HEK293 (cell line): ENCODE results near the gene S100A11.

Experiments
- CTCF ChIA-PET: fragments of 350-600 bp; formaldehyde crosslinking; extraction: SDS; loops from one replicate; lab custom pipeline; 2021; ENCODE audit warnings: antibody characterized with exemption; lab: Yijun Ruan, JAX
- POLR2A ChIA-PET: fragments of 300-600 bp; formaldehyde crosslinking; extraction: SDS; loops from one replicate; lab custom pipeline; 2020; ENCODE audit warnings: antibody characterized with exemption, inconsistent platforms; lab: Yijun Ruan, JAX
- H3K27ac ChIP-seq: fragments of 200-500 bp; sonication (Bioruptor generic); 2 replicates; pipeline ENCODE4 v1.5.1; 2014; ENCODE audit warnings: low read depth, low read length, control low read depth, inconsistent platforms; ENCODE audit errors: extremely low read depth
- H3K36me3 ChIP-seq, 2 experiments: fragments of 200-500 bp in 1 of 2; sonication (Bioruptor generic) in 1 of 2; 1 replicate in 1 of 2; 2 replicates in 1 of 2; pipeline ENCODE4 v1.5.1; 2014 to 2017; ENCODE audit warnings: inconsistent platforms in 2 of 2, low read length in 2 of 2; ENCODE audit not compliant: control insufficient read depth in 2 of 2, insufficient read depth in 1 of 2
- H3K4me1 ChIP-seq: fragments of 200-500 bp; sonication (Bioruptor generic); 2 replicates; pipeline ENCODE4 v1.5.1; 2014; ENCODE audit warnings: mild to moderate bottlenecking, low read length, inconsistent platforms; ENCODE audit not compliant: control insufficient read depth, insufficient read depth
- H3K4me3 ChIP-seq: 2 replicates; pipeline ENCODE4 v1.5.1; 2011; ENCODE audit warnings: low read depth, mild to moderate bottlenecking, control low read depth, low read length, moderate library complexity
- H3K9me3 ChIP-seq: fragments of 200-500 bp; sonication (Bioruptor generic); 2 replicates; pipeline ENCODE4 v1.5.1; 2014; ENCODE audit warnings: low read depth, low read length, inconsistent platforms; ENCODE audit not compliant: control insufficient read depth, insufficient read depth
- TCF7L2 ChIP-seq: IDR thresholded peaks from 2 replicates; pipeline ENCODE4 v1.6.1; 2011; ENCODE audit warnings: low read depth, mild to moderate bottlenecking, inconsistent platforms, low read length, moderate library complexity, borderline replicate concordance
- YY1 ChIP-seq: fragments of 450-650 bp; formaldehyde crosslinking; IDR thresholded peaks from 2 replicates; pipeline ENCODE4 v1.5.1; 2018; ENCODE audit warnings: missing biosample characterization, missing genetic modification characterization
- ZBTB11 ChIP-seq: fragments of 450-650 bp; formaldehyde crosslinking; conservative IDR thresholded peaks from 2 replicates; pipeline ENCODE4 v1.5.1; 2016; ENCODE audit warnings: low read depth, missing biosample characterization, missing genetic modification characterization
- ZNF138 ChIP-seq: fragments of 450-650 bp; formaldehyde crosslinking; IDR thresholded peaks from 2 replicates; pipeline ENCODE4 v1.5.1; 2016; ENCODE audit warnings: missing biosample characterization, missing genetic modification characterization, borderline replicate concordance
- ZNF16 ChIP-seq: fragments of 450-650 bp; formaldehyde crosslinking; IDR thresholded peaks from 2 replicates; pipeline ENCODE4 v1.5.1; 2016; ENCODE audit warnings: low read depth, missing biosample characterization, missing genetic modification characterization
- ZNF19 ChIP-seq: fragments of 450-650 bp; formaldehyde crosslinking; IDR thresholded peaks from 2 replicates; pipeline ENCODE4; 2016; ENCODE audit warnings: missing biosample characterization, missing genetic modification characterization, low read depth
- ZNF26 ChIP-seq: fragments of 450-650 bp; formaldehyde crosslinking; IDR thresholded peaks from 2 replicates; pipeline ENCODE4 v1.5.1; 2016; ENCODE audit warnings: missing biosample characterization, missing genetic modification characterization
- ZNF280D ChIP-seq: fragments of 450-650 bp; formaldehyde crosslinking; IDR thresholded peaks from 2 replicates; pipeline ENCODE4 v1.5.1; 2016; ENCODE audit warnings: missing biosample characterization, missing genetic modification characterization
- ZNF416 ChIP-seq: fragments of 450-650 bp; formaldehyde crosslinking; IDR thresholded peaks from 2 replicates; pipeline ENCODE4 v1.5.1; 2016; ENCODE audit warnings: missing biosample characterization, missing genetic modification characterization
- ZNF449 ChIP-seq: fragments of 450-650 bp; formaldehyde crosslinking; IDR thresholded peaks from 2 replicates; pipeline ENCODE4 v1.5.1; 2017; ENCODE audit warnings: missing biosample characterization, mild to moderate bottlenecking, missing genetic modification characterization, moderate library complexity
- ZNF510 ChIP-seq: fragments of 450-650 bp; formaldehyde crosslinking; IDR thresholded peaks from 2 replicates; pipeline ENCODE4 v1.5.1; 2018; ENCODE audit warnings: mild to moderate bottlenecking, missing genetic modification characterization, missing biosample characterization; ENCODE audit not compliant: insufficient replicate concordance
- ZNF549 ChIP-seq: fragments of 450-650 bp; IDR thresholded peaks from 2 replicates; pipeline ENCODE4 v1.5.1; 2018; ENCODE audit warnings: missing biosample characterization, missing genetic modification characterization, mild to moderate bottlenecking, inconsistent platforms, moderate library complexity
- ZNF610 ChIP-seq: fragments of 450-650 bp; formaldehyde crosslinking; IDR thresholded peaks from 2 replicates; pipeline ENCODE4 v1.5.1; 2016; ENCODE audit warnings: missing biosample characterization, missing genetic modification characterization, borderline replicate concordance
- ZNF629 ChIP-seq: fragments of 450-650 bp; formaldehyde crosslinking; IDR thresholded peaks from 2 replicates; pipeline ENCODE4 v1.5.1; 2017; ENCODE audit warnings: missing biosample characterization, missing genetic modification characterization
- ZNF677 ChIP-seq: fragments of 450-650 bp; IDR thresholded peaks from 2 replicates; pipeline ENCODE4 v1.5.0; 2018; ENCODE audit warnings: missing biosample characterization, mild to moderate bottlenecking, missing genetic modification characterization, moderate library complexity
- ZNF777 ChIP-seq: fragments of 450-650 bp; formaldehyde crosslinking; IDR thresholded peaks from 2 replicates; pipeline ENCODE4 v1.5.1; 2017; ENCODE audit warnings: missing biosample characterization, missing genetic modification characterization, borderline replicate concordance
- ZNF830 ChIP-seq: fragments of 450-650 bp; IDR thresholded peaks from 2 replicates; pipeline ENCODE4 v1.5.0; 2018; ENCODE audit warnings: missing biosample characterization, missing genetic modification characterization, low read depth, mild to moderate bottlenecking, moderate library complexity
- ZNF837 ChIP-seq: fragments of 450-650 bp; formaldehyde crosslinking; IDR thresholded peaks from 2 replicates; pipeline ENCODE4 v1.5.1; 2016; ENCODE audit warnings: missing biosample characterization, missing genetic modification characterization

The S100A11 gene

GRCh38 chr1:152022474-152022873, 14.3 kb downstream of the S100A11 start (continued):
- TF ChIP-seq ZNF19 (tag by site-specific recombination), result no peak
- no peak for TF ChIP-seq ZNF416 (tag by site-specific recombination)
- no peak for TF ChIP-seq ZNF837
- TF ChIP-seq ZNF677 (tag by site-specific recombination), result no peak

- H3K36me3 ChIP-seq, result no peaks in the 10 kb centered on the region
- POLR2A ChIA-PET, result no interaction called here
- no peaks in the 10 kb centered on the region for H3K4me1 ChIP-seq
- no peak overlapping the region for H3K4me3 ChIP-seq
- no peak overlapping the region for H3K27ac ChIP-seq
- TF ChIP-seq ZNF629 (tag by site-specific recombination), result no peak
- TF ChIP-seq ZNF777 (tag by site-specific recombination), result no peak
- no peak for TF ChIP-seq ZNF138 (tag by site-specific recombination)
- no peak for TF ChIP-seq TCF7L2
- no peak for TF ChIP-seq ZNF830 (tag by site-specific recombination)
- no peak for TF ChIP-seq ZNF26
- TF ChIP-seq ZNF510 (tag by site-specific recombination), result no peak
- TF ChIP-seq ZNF280D, result no peak
- no peak for TF ChIP-seq ZNF549 (tag by site-specific recombination)
- no peak for TF ChIP-seq ZNF610 (tag by site-specific recombination)
- no peak for TF ChIP-seq YY1 (tag by site-specific recombination)
- no peak for TF ChIP-seq ZBTB11 (tag by site-specific recombination)
- no peak for TF ChIP-seq ZNF449 (tag by site-specific recombination)
- no peak for TF ChIP-seq ZNF16
- TF ChIP-seq, all 188 proteins: peak for 0
- no peaks in the 10 kb centered on the region for H3K9me3 ChIP-seq
- CTCF ChIA-PET, result interaction anchor here (0.8 to 1.5 kb wide), 2 partner anchors 27 to 438 kb away, joined by 3 read pairs; no protein-coding TSS in a partner anchor
Observed at GRCh38 chr1:152021569-152021968, 15.2 kb downstream of the S100A11 start.
